Glomerular endothelial cell (primary cell): ENCODE data around the gene ZNF544. TPM values are rescaled to one million over a fixed set of nuclear protein-coding genes. Genes with fewer than 3 reads are reported as not detected.
"Not testable (repeated sequence)": the region's sequence is repeated elsewhere in the genome, so short reads cannot be mapped to it uniquely, and the experiment has no call there.

Source experiments
- DNase-seq: peaks from one replicate; pipeline ENCODE4 v3.0.0-alpha.2; 2011; ENCODE audit warnings: low read depth, low spot score; ENCODE audit errors: extremely low read depth
- total RNA-seq: library from RNA; depleted of rRNA; stranded (reverse); fragments of >200 nt; gene quantifications from 2 replicates; pipeline ENCODE4 v1.2.3, GENCODE V29; 2015

ZNF544 gene
- total RNA-seq, 1 donor from 2014 or later = 32.5 TPM

DNA sequence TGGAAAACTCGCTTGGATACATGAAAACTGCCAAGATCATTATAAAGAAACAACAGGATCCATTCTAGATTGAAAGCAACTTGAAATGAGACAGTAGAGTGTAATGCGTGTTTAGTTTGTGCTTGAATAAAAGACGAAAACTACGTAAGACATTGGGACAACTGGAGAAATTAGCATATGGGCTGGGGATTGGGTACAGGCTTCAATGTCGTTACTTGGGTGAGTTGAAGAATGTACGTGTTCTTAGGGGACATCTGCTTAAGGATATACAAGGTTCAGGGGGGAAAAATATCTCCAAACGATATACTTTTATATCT lies 76.0 kb downstream of the ZNF544 start:
- DNase-seq = peak; percentile 22

DNA sequence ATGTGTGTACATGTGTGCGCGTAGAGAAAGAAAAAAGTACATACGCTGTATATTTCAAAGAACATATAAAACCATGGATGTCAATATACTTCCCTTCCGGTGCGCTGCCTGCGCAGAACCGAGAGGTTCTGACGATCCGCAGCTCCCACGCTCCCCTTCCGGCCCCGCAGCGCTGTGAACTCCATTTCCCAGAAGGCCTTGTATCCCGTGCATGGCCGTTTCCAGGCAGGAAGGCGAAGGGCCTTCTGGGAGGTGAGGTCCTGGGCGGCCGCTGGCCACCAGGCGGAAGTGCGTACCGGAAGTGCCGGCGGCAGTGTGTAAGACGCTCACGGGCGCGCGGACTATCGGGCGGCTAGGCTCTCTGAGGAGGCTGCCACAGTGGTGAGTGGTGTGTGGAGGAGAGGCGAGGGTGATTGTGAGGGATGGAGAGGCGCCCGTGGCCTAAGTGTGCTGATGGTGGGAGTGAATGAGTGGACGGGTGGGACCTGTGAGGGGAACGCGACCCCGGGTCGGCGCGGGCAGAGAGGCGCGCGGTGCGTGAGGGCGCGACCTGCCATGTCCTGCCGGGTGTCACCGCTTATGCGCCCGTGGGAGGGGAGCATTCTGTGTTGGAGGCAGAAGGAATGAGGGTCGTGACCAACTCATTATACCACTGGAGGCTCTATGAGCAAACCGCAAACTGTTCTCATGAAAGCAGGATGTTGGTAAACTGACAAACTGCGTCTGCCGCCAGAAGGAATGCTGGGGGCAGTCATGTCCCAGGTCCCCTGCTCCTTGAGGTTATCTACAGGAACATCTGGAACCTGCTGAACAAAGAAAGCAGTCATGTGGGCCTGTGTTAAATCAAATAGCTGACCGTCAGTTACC lies 76.6 kb downstream of the ZNF544 start, which contains the start of gene ERVK3-1:
TSS of gene ERVK3-1 (plus strand) at position 313 of the 867 bp plus-strand sequence. CDS start 6,792 bp downstream, outside the sequence.
- peak; percentile 79 for DNase-seq

DNA sequence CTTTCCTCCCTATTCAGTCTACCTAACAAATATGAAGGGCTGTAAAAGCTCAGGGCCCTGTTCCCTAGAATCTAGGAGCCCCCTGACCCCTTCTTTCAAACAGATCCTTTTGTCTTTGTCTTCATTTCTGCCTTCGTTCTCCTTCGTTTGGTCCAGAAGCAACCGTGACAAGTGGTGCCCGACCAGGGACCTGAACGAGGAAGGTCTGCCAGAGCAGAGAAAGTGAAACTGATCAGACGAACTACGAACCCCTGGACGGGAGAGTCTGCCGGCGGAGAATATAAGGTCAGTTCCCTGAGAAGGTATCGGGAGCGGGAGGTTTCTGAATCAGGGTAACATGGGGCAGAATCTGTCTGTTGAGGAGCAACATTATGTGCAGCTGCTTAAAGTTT lies 77.2 kb downstream of the ZNF544 start:
- no peak for DNase-seq

DNA sequence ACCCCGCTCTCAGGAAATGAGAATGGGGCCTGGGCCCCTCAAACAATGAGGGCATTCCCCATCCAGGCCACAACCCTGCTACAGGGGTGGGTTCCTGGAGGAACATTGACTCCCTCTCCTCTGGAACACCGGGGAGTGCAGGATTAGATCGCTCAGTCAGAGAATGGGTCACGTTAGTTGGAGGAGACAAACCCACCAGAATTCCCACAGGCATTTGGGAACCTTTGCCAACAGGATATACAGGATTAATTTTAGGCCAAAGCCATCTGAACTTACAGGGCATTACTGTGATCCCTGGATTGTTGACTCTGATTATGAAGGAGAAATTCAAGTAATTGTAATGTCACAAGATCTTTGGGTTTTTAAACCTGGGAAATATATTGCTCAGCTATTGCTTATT lies 79.0 kb downstream of the ZNF544 start:
- DNase-seq = no peak

DNA sequence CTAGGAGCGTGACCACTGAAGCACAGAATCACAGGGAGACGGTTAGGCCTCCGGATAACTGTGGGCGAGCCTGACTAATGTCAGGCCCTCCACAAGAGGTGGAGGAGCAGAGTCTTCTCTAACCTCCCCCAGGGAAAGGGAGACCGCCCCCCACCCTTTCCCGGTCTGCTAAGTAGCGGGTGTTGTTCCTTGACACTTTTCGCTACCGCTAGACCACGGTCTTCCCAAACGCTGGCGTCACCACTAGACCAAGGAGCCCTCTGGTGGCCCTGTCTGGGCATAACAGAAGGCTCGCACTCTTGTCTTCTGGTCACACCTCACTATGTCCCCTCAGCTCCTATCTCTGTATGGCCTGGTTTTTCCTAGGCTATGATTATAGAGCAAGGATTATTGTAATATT lies 82.0 kb downstream of the ZNF544 start:
- not testable (repeated sequence) for DNase-seq

DNA sequence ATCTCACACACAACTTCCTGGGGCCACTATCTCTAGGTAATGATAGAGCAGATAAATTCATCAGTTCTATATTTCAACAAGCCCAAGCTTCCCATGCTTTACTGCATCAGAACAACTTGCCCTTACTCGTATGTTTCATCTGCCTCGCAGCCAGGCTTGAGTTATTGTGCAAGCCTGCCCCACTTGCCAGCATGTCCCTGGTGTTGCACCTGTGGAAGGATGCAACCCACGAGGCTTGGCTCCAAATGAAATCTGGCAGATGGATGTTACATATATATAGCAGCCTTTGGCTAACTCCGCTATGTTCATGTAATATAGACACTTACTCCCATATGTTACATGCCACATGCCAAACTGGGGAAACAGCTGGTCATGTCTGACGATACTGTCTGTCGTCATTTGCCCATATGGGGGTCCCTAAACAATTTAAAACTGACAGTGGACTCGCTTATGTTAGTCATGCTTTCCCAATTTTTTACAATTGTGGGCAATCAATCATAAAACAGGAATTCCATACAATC lies 82.7 kb downstream of the ZNF544 start:
- DNase-seq = no peak

Other genes starting within 250 kb of the ZNF544 start
- 10.1 and 26.8 TPM in 2 replicates for gene ZNF606, start 226.1 kb upstream of the ZNF544 start, total RNA-seq
- not detected in 2 replicates for gene ZSCAN1, start 194.9 kb upstream of the ZNF544 start, total RNA-seq
- 1.2 and 2.4 TPM in 2 replicates for gene ZNF135, start 169.6 kb upstream of the ZNF544 start, total RNA-seq
- 41.4 and 54.5 TPM in 2 replicates for gene ZSCAN18, start 130.7 kb upstream of the ZNF544 start, total RNA-seq
- gene ZNF329, start 78.1 kb upstream of the ZNF544 start, total RNA-seq = 8.5 and 11.7 TPM in 2 replicates
- 20.6 and 33.3 TPM in 2 replicates for gene ZNF274, start 45.9 kb upstream of the ZNF544 start, total RNA-seq
- gene ZNF8, start 50.0 kb downstream of the ZNF544 start, total RNA-seq = 7.3 and 8.6 TPM in 2 replicates
- 15.6 and 34.3 TPM in 2 replicates for gene ERVK3-1, start 76.5 kb downstream of the ZNF544 start, total RNA-seq
- gene ZSCAN22, start 98.1 kb downstream of the ZNF544 start, total RNA-seq = 1.8 and 3.5 TPM in 2 replicates
- 11.8 and 40.5 TPM in 2 replicates for gene A1BG, start 124.6 kb downstream of the ZNF544 start, total RNA-seq
- gene ZNF497, start 133.8 kb downstream of the ZNF544 start, total RNA-seq = 0.58 and 1.2 TPM in 2 replicates
- 1.9 and 5.3 TPM in 2 replicates for gene ZNF837, start 152.1 kb downstream of the ZNF544 start, total RNA-seq
- 1,315 and 2,062 TPM in 2 replicates for gene RPS5, start 158.4 kb downstream of the ZNF544 start, total RNA-seq
- 0.68 TPM in 1 of 2 replicates, not detected in the other for gene RNF225, start 166.7 kb downstream of the ZNF544 start, total RNA-seq
- gene ZNF584, start 179.7 kb downstream of the ZNF544 start, total RNA-seq = 5.7 and 8.4 TPM in 2 replicates
- gene ZNF132, start 211.2 kb downstream of the ZNF544 start, total RNA-seq = 3.3 and 4.4 TPM in 2 replicates
- 5.3 and 6.3 TPM in 2 replicates for gene ZNF324B, start 222.7 kb downstream of the ZNF544 start, total RNA-seq
- 14.3 and 19.5 TPM in 2 replicates for gene ZNF324, start 238.2 kb downstream of the ZNF544 start, total RNA-seq
- gene ZNF446, start 247.4 kb downstream of the ZNF544 start, total RNA-seq = 10.9 and 11.5 TPM in 2 replicates